Measurements from ENCODE around the gene ZNF213.

Gene ZNF213

DNA sequence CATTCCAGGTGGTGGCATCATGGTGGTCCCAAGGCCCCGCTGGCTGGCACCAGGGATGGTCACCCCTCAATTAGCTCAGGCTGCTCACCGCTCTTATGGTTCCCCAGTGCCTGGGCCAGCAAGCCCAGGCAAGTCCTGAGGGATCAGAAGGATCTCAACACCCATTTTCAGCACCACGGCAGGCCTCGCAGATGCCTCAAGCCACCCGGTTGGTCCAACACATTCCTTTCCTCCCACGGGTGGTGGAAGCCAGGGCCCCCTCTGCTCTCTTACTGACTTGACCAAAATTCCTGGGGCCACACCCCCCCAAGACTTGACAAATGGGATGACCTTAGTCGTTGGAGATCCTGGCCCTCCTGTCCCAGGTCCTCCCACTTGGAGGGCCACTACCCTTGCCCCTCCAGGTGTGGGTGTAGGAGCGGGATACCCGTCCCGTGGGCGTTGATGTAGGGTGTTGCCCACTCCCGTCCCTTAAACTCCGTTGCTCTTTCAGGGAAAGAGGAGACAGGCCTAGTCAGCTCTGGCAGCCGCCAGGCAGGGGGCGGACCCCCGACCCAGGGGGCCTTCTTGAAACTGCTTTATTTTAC lies 16.5 kb upstream of the ZNF213 start:
- no peaks in the 10 kb centered on the region for H3K9me3 ChIP-seq (ENCODE audit: control insufficient read depth in 5 of 5, low read length in 5 of 5)
- H3K36me3 ChIP-seq (ENCODE audit: control insufficient read depth in 5 of 5, insufficient read depth in 5 of 5, low read length in 5 of 5): peaks cover 0 to 55% (median 48%) of the 10 kb centered on the region in 5 donors
- H3K4me3 ChIP-seq (ENCODE audit: low read depth in 1 of 5, low read length in 5 of 5): no peak overlapping the region
- H3K27ac ChIP-seq (ENCODE audit: low read depth, low read length): no peak overlapping the region
- H3K4me1 ChIP-seq (ENCODE audit: control insufficient read depth in 5 of 5, insufficient read depth in 5 of 5, low read length in 5 of 5): peaks cover 8 to 12% (median 12%) of the 10 kb centered on the region in 5 donors
- H3K27me3 ChIP-seq (ENCODE audit: control insufficient read depth in 5 of 5, insufficient read depth in 4 of 5, low read length in 5 of 5): peaks cover 0 to 2% (median 0%) of the 10 kb centered on the region in 5 donors
- no peak overlapping the region for H3K9ac ChIP-seq (ENCODE audit: low read length in 5 of 5)

DNA sequence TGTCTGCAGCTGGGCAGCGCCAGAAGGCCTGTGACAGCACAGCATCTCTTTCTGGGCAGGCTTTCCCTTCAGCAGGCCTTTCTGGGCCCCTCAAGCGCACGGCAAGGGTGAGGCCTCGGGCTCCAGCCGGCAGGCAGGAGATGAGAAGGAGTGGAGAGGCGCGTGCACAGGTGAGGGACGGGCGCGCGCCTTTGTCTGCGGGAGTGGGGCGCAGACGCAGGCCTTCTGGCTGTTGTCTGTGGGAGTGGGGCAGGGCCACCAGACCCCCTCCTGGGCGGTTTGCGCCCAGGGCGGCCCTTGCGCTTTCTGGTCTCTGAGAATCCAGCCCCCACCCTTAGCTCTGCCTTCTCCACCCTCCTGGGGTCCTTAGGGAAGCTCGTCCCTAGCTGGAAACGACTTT lies 16.0 kb upstream of the ZNF213 start:
- peaks cover 2 to 12% (median 11%) of the 10 kb centered on the region in 5 donors for H3K4me1 ChIP-seq (ENCODE audit: control insufficient read depth in 5 of 5, insufficient read depth in 5 of 5, low read length in 5 of 5)
- peaks cover 0 to 55% (median 48%) of the 10 kb centered on the region in 5 donors for H3K36me3 ChIP-seq (ENCODE audit: control insufficient read depth in 5 of 5, insufficient read depth in 5 of 5, low read length in 5 of 5)
- peaks cover 0 to 2% (median 0%) of the 10 kb centered on the region in 5 donors for H3K27me3 ChIP-seq (ENCODE audit: control insufficient read depth in 5 of 5, insufficient read depth in 4 of 5, low read length in 5 of 5)
- H3K27ac ChIP-seq (ENCODE audit: low read depth, low read length): no peak overlapping the region
- H3K4me3 ChIP-seq (ENCODE audit: low read depth in 1 of 5, low read length in 5 of 5): no peak overlapping the region
- no peak overlapping the region for H3K9ac ChIP-seq (ENCODE audit: low read length in 5 of 5)
- H3K9me3 ChIP-seq (ENCODE audit: control insufficient read depth in 5 of 5, low read length in 5 of 5): no peaks in the 10 kb centered on the region

DNA sequence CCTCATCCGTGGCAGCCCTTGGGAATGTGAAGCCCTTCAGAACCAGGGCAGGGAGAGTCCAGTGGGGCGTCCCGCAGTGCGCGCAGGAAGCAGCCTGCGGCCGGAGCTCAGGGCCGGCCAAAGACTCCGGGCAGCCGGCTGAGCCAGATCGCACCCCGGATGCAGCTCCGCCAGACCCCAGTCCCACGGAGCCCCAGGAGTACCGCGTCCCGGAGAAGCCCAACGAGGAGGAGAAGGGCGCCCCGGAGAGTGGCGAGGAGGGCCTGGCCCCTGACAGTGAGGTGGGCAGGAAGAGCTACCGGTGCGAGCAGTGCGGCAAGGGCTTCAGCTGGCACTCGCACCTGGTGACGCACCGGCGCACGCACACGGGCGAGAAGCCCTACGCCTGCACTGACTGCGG lies 15.5 kb upstream of the ZNF213 start:
- H3K9me3 ChIP-seq (ENCODE audit: control insufficient read depth in 5 of 5, low read length in 5 of 5): no peaks in the 10 kb centered on the region
- no peak overlapping the region for H3K4me3 ChIP-seq (ENCODE audit: low read depth in 1 of 5, low read length in 5 of 5)
- H3K36me3 ChIP-seq (ENCODE audit: control insufficient read depth in 5 of 5, insufficient read depth in 5 of 5, low read length in 5 of 5): peaks cover 0 to 55% (median 48%) of the 10 kb centered on the region in 5 donors
- H3K9ac ChIP-seq (ENCODE audit: low read length in 5 of 5): no peak overlapping the region
- H3K27ac ChIP-seq (ENCODE audit: low read depth, low read length): no peak overlapping the region
- peaks cover 0 to 2% (median 0%) of the 10 kb centered on the region in 5 donors for H3K27me3 ChIP-seq (ENCODE audit: control insufficient read depth in 5 of 5, insufficient read depth in 4 of 5, low read length in 5 of 5)
- peaks cover 0 to 11% (median 9%) of the 10 kb centered on the region in 5 donors for H3K4me1 ChIP-seq (ENCODE audit: control insufficient read depth in 5 of 5, insufficient read depth in 5 of 5, low read length in 5 of 5)

DNA sequence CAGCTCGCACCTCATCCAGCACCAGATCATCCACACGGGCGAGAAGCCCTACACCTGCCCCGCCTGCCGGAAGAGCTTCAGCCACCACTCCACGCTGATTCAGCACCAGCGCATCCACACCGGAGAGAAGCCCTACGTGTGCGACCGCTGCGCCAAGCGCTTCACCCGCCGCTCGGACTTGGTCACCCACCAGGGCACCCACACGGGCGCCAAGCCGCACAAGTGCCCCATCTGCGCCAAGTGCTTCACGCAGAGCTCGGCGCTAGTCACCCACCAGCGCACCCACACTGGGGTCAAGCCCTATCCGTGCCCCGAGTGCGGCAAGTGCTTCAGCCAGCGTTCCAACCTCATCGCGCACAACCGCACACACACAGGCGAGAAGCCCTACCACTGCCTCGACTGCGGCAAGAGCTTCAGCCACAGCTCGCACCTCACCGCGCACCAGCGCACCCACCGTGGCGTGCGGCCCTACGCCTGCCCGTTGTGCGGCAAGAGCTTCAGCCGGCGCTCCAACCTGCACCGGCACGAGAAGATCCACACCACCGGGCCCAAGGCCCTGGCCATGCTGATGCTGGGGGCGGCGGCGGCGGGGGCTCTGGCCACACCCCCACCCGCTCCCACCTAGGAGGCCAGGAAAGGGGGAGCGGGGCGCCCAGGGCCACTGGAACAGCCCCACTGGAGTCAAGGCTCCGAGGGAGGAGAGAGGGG lies 15.0 kb upstream of the ZNF213 start:
- peaks cover 0 to 53% (median 46%) of the 10 kb centered on the region in 5 donors for H3K36me3 ChIP-seq (ENCODE audit: control insufficient read depth in 5 of 5, insufficient read depth in 5 of 5, low read length in 5 of 5)
- no peak overlapping the region for H3K4me3 ChIP-seq (ENCODE audit: low read depth in 1 of 5, low read length in 5 of 5)
- no peak overlapping the region for H3K9ac ChIP-seq (ENCODE audit: low read length in 5 of 5)
- H3K9me3 ChIP-seq (ENCODE audit: control insufficient read depth in 5 of 5, low read length in 5 of 5): no peaks in the 10 kb centered on the region
- peaks cover 0 to 2% (median 0%) of the 10 kb centered on the region in 5 donors for H3K27me3 ChIP-seq (ENCODE audit: control insufficient read depth in 5 of 5, insufficient read depth in 4 of 5, low read length in 5 of 5)
- H3K27ac ChIP-seq (ENCODE audit: low read depth, low read length): no peak overlapping the region
- H3K4me1 ChIP-seq (ENCODE audit: control insufficient read depth in 5 of 5, insufficient read depth in 5 of 5, low read length in 5 of 5): peaks cover 0 to 14% (median 11%) of the 10 kb centered on the region in 5 donors

DNA sequence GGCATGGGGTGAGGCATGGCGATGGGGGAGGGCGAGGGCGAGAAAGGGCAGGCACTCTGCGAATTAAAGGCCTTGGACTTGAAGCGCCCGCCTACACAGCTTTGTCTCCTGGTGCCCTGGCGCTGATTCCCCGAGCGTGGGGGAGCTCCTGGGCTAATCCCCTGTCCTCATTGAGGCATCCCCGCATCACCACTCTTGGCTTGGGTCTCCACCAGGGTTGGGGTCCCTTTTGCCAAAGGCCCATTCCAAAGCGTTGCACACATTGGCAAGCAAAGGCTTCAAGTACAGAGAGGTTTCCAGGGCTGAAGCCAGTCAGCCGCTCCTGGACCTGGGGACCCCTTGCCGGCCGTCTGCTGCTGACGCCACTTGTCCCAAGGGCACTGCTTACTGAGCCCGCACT lies 14.4 kb upstream of the ZNF213 start:
- no peak overlapping the region for H3K27ac ChIP-seq (ENCODE audit: low read depth, low read length)
- peaks cover 0 to 20% (median 15%) of the 10 kb centered on the region in 5 donors for H3K4me1 ChIP-seq (ENCODE audit: control insufficient read depth in 5 of 5, insufficient read depth in 5 of 5, low read length in 5 of 5)
- H3K9me3 ChIP-seq (ENCODE audit: control insufficient read depth in 5 of 5, low read length in 5 of 5): no peaks in the 10 kb centered on the region
- H3K4me3 ChIP-seq (ENCODE audit: low read depth in 1 of 5, low read length in 5 of 5): no peak overlapping the region
- peaks cover 0 to 2% (median 0%) of the 10 kb centered on the region in 5 donors for H3K27me3 ChIP-seq (ENCODE audit: control insufficient read depth in 5 of 5, insufficient read depth in 4 of 5, low read length in 5 of 5)
- no peak overlapping the region for H3K9ac ChIP-seq (ENCODE audit: low read length in 5 of 5)
- H3K36me3 ChIP-seq (ENCODE audit: control insufficient read depth in 5 of 5, insufficient read depth in 5 of 5, low read length in 5 of 5): peaks cover 0 to 47% (median 41%) of the 10 kb centered on the region in 5 donors

DNA sequence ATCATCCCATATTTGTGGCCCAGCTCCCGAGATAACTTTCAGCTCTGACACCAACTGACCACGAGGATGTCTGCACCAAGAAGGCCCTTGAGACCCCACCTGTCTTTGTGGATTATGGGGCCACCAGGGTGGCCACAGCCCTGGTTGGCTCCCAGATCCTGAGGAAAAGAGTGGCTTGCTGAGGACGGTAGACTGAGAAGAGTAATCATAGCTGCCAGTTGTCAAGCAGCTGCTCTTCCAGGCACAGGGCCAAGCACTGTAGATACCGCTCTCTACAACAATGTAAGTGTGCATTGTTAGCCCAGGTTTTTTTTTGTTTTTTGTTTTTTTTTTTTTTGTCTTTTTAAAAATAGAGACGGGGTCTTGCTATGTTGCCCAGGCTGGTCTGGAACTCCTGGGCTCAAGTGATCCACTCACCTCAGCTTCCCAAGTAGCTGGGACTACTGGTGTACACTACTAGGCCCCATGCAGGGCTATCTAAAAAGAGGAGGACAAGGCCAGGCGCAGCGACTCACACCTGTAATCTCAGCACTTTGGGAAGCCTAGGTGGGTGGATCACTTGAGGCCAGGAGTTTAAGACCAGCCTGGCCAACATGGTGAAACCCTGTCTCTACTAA lies 12.9 kb upstream of the ZNF213 start:
- no peak overlapping the region for H3K9ac ChIP-seq (ENCODE audit: low read length in 5 of 5)
- H3K4me1 ChIP-seq (ENCODE audit: control insufficient read depth in 5 of 5, insufficient read depth in 5 of 5, low read length in 5 of 5): peaks cover 0 to 21% (median 15%) of the 10 kb centered on the region in 5 donors
- peaks cover 0 to 2% (median 0%) of the 10 kb centered on the region in 5 donors for H3K27me3 ChIP-seq (ENCODE audit: control insufficient read depth in 5 of 5, insufficient read depth in 4 of 5, low read length in 5 of 5)
- H3K9me3 ChIP-seq (ENCODE audit: control insufficient read depth in 5 of 5, low read length in 5 of 5): no peaks in the 10 kb centered on the region
- H3K27ac ChIP-seq (ENCODE audit: low read depth, low read length): no peak overlapping the region
- H3K36me3 ChIP-seq (ENCODE audit: control insufficient read depth in 5 of 5, insufficient read depth in 5 of 5, low read length in 5 of 5): peaks cover 0 to 34% (median 31%) of the 10 kb centered on the region in 5 donors
- no peak overlapping the region for H3K4me3 ChIP-seq (ENCODE audit: low read depth in 1 of 5, low read length in 5 of 5)

DNA sequence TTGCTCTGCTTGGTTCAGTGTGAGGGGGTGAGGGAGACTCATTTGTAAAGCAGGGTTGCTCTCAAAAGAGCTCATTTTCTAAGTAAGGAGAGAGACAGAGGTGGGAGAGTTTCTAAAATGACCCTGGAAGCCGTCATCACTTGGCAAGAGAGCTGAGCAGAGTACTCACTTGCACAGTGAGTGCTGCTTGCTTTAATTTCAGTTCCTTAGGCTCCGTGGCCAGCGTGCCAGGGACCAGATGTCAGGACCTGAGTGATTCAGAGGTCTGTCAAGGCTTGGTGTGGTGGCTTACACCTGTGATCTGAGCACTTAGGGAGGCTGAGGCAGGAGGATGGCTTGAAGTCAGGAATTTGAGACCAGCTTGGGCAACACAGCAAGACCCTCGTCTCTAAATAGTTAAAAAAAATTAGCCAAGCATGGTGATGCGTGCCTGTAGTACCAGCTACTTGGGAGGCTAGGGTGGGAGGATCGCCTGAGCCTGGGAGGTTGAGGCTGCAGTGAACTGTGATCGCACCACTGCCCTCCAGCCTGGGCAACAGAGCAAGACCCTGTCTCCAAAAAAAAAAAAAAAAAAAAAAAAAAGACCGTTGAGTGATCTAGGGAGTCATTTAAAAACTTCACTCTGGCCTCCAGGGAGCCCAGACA lies 11.8 kb upstream of the ZNF213 start:
- Histone ChIP-seq H3K4me3 (ENCODE audit: low read depth in 1 of 5, low read length in 5 of 5) (no peak overlapping the region), H3K4me1 (ENCODE audit: control insufficient read depth in 5 of 5, insufficient read depth in 5 of 5, low read length in 5 of 5) (peaks cover 0 to 21% (median 15%) of the 10 kb centered on the region in 5 donors), H3K9me3 (ENCODE audit: control insufficient read depth in 5 of 5, low read length in 5 of 5) (no peaks in the 10 kb centered on the region), H3K27ac (ENCODE audit: low read depth, low read length) (no peak overlapping the region), H3K9ac (ENCODE audit: low read length in 5 of 5) (peak overlapping the region in 1 of 5 donors; percentile 10), H3K36me3 (ENCODE audit: control insufficient read depth in 5 of 5, insufficient read depth in 5 of 5, low read length in 5 of 5) (peaks cover 0 to 29% (median 27%) of the 10 kb centered on the region in 5 donors), H3K27me3 (ENCODE audit: control insufficient read depth in 5 of 5, insufficient read depth in 4 of 5, low read length in 5 of 5) (peaks cover 0 to 2% (median 0%) of the 10 kb centered on the region in 5 donors)

DNA sequence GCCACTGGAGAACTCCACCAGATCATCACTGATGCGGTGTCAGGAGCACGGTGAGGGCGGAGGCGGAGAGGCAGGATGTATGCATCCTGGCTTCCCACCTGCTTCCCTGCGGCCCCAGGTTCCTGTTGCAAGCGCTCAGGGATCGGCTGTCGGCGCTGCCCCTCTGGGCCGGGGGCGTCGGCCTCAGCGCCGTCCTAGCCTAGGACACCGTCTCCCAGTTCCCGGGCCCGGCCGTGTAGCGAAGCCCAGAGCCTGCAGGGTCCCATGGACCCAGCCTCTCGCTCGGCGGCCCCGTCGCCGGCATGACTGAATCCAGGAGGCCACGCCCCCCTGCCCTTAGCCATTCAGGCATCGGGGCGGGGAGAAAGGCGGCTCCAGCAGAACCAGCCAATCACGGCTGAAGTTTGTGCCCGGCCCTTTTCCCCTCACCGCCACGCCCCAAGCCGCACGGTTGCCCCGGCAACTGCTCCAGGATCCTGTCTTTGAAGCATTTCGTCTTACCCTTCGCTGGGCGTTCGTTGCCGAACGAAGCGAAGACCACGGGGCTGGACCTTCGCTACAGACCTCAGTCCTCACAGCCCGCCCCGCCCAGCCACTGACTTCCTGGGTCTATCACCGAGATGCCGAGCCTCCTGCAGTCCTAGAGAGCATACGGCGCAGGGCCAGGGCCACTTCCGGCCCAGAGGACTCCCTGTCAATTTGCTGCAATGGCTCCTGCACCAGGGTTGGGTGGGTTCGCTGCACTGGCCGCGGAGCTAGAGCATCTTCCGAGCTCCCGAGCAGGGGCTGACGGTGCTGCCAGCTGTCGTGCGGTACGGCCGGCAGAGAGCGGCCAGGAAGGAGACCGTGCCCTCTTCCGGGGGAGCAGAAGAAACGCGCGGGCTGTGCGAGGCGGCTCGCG lies 10.6 kb upstream of the ZNF213 start:
- Histone ChIP-seq H3K9ac (ENCODE audit: low read length in 5 of 5) (peak overlapping the region; percentile 16 to 79 (median 66)), H3K9me3 (ENCODE audit: control insufficient read depth in 5 of 5, low read length in 5 of 5) (no peaks in the 10 kb centered on the region), H3K36me3 (ENCODE audit: control insufficient read depth in 5 of 5, insufficient read depth in 5 of 5, low read length in 5 of 5) (peaks cover 0 to 17% (median 16%) of the 10 kb centered on the region in 5 donors), H3K27ac (ENCODE audit: low read depth, low read length) (peak overlapping the region; percentile 62), H3K4me1 (ENCODE audit: control insufficient read depth in 5 of 5, insufficient read depth in 5 of 5, low read length in 5 of 5) (peaks cover 2 to 29% (median 25%) of the 10 kb centered on the region in 5 donors), H3K4me3 (ENCODE audit: low read depth in 1 of 5, low read length in 5 of 5) (peak overlapping the region; percentile 73 to 95 (median 89)), H3K27me3 (ENCODE audit: control insufficient read depth in 5 of 5, insufficient read depth in 4 of 5, low read length in 5 of 5) (peaks cover 0 to 2% (median 0%) of the 10 kb centered on the region in 5 donors)

DNA sequence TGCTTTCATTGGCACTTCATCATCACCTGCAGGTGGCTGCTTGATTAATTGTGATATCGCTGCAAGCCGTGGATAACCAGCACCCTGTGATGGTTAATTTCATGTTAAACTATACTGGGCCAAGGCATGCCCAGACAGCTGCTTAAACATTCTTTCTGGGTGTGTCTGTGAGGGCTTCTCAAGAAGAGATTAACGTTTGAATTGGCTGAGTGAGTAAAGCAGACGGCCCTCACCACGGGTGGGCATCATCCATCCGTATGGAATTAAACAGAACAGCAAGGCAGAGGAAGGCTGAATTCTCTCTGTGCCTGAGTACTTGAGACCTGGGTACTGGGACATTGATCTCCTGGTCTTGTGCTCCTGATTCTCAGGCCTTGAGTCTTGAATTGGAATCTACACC lies 7.1 kb upstream of the ZNF213 start:
- peaks cover 5 to 38% (median 33%) of the 10 kb centered on the region in 5 donors for H3K4me1 ChIP-seq (ENCODE audit: control insufficient read depth in 5 of 5, insufficient read depth in 5 of 5, low read length in 5 of 5)

More for the DNA sequence above, 7.1 kb upstream of the ZNF213 start:
- H3K9ac ChIP-seq (ENCODE audit: low read length in 5 of 5): no peak overlapping the region
- no peak overlapping the region for H3K4me3 ChIP-seq (ENCODE audit: low read depth in 1 of 5, low read length in 5 of 5)
- H3K27ac ChIP-seq (ENCODE audit: low read depth, low read length): no peak overlapping the region
- peaks cover 0 to 2% (median 0%) of the 10 kb centered on the region in 5 donors for H3K27me3 ChIP-seq (ENCODE audit: control insufficient read depth in 5 of 5, insufficient read depth in 4 of 5, low read length in 5 of 5)
- H3K9me3 ChIP-seq (ENCODE audit: control insufficient read depth in 5 of 5, low read length in 5 of 5): no peaks in the 10 kb centered on the region
- peaks cover 0 to 5% (median 2%) of the 10 kb centered on the region in 5 donors for H3K36me3 ChIP-seq (ENCODE audit: control insufficient read depth in 5 of 5, insufficient read depth in 5 of 5, low read length in 5 of 5)
